WTC11 (cell line): ENCODE results near the gene PBRM1. TPM values are rescaled to one million over a fixed set of nuclear protein-coding genes. Genes with fewer than 3 reads are reported as not detected.

Source experiments
- ATAC-seq: fragments of 200-7000 bp; cut with Tn5 transposase; 2 replicates; pipeline ENCODE4 v1.10.0; 2021; ENCODE audit warnings: mild to moderate bottlenecking, moderate library complexity
- CTCF ChIA-PET: fragments of 300-600 bp; sonication (Branson Sonifier 250); formaldehyde crosslinking; loops from one replicate; lab custom pipeline; 2021; ENCODE audit warnings: antibody characterized with exemption; lab: Charles Lee
- POLR2A ChIA-PET: fragments of 350-600 bp; sonication (Branson Sonifier 250); formaldehyde crosslinking; loops from one replicate; lab custom pipeline; 2021; ENCODE audit warnings: antibody characterized with exemption; lab: Charles Lee
- DNase-seq: peaks from one replicate; pipeline ENCODE4 v3.0.0; 2021; ENCODE audit warnings: low spot score
- H3K27ac Mint-ChIP-seq: 2 replicates; pipeline ENCODE4 v1.8.0; 2021; ENCODE audit warnings: mixed read lengths
- H3K27me3 Mint-ChIP-seq: 2 replicates; pipeline ENCODE4 v1.8.0; 2021; ENCODE audit warnings: low read depth, mild to moderate bottlenecking, moderate library complexity, mixed read lengths
- H3K36me3 Mint-ChIP-seq: 2 replicates; pipeline ENCODE4 v1.8.0; 2021; ENCODE audit warnings: mixed read lengths
- H3K4me1 Mint-ChIP-seq: 2 replicates; pipeline ENCODE4 v1.8.0; 2022; ENCODE audit warnings: mixed read lengths
- H3K4me3 Mint-ChIP-seq: 2 replicates; pipeline ENCODE4 v1.8.0; 2021; ENCODE audit warnings: mild to moderate bottlenecking, moderate library complexity, mixed read lengths
- H3K9me3 Mint-ChIP-seq: 2 replicates; pipeline ENCODE4 v1.8.0; 2021; ENCODE audit warnings: mixed read lengths
- ARID4B ChIP-seq: sonication (generic); formaldehyde crosslinking; IDR thresholded peaks from 2 replicates; pipeline ENCODE4 v1.8.0; 2023; ENCODE audit warnings: missing genetic modification reagents, mild to moderate bottlenecking, borderline replicate concordance
- CTCF ChIP-seq: fragments of 200-600 bp; IDR thresholded peaks from 2 replicates; pipeline ENCODE4 v1.8.0; 2022; ENCODE audit warnings: antibody characterized with exemption
- ETV6 ChIP-seq: sonication (generic); formaldehyde crosslinking; IDR thresholded peaks from 2 replicates; pipeline ENCODE4 v1.8.1; 2022; ENCODE audit warnings: mild to moderate bottlenecking, missing genetic modification reagents
- IRF2 ChIP-seq: sonication (generic); formaldehyde crosslinking; IDR thresholded peaks from 2 replicates; pipeline ENCODE4 v1.8.0; 2022; ENCODE audit warnings: low read depth, missing genetic modification reagents, borderline replicate concordance
- MYBL2 ChIP-seq: sonication (generic); formaldehyde crosslinking; IDR thresholded peaks from 2 replicates; pipeline ENCODE4 v1.8.1; 2023; ENCODE audit warnings: mild to moderate bottlenecking, moderate library complexity, missing genetic modification reagents
- NFATC4 ChIP-seq: fragments of 250-450 bp; sonication (Bioruptor Pico); IDR thresholded peaks from 2 replicates; pipeline ENCODE4 v1.9.0; 2021; ENCODE audit warnings: mild to moderate bottlenecking
- NFE2L1 ChIP-seq: sonication (generic); formaldehyde crosslinking; IDR thresholded peaks from 2 replicates; pipeline ENCODE4 v1.8.1; 2023; ENCODE audit warnings: missing genetic modification reagents
- NFYB ChIP-seq: sonication (generic); formaldehyde crosslinking; conservative IDR thresholded peaks from 2 replicates; pipeline ENCODE4 v1.8.0; 2022; ENCODE audit warnings: low read depth, missing genetic modification reagents
- NR1H2 ChIP-seq: sonication (generic); formaldehyde crosslinking; IDR thresholded peaks from 2 replicates; pipeline ENCODE4 v1.9.0; 2021; ENCODE audit warnings: mild to moderate bottlenecking, moderate library complexity, missing genetic modification reagents
- NR2C2 ChIP-seq: sonication (generic); formaldehyde crosslinking; IDR thresholded peaks from 2 replicates; pipeline ENCODE4 v1.8.0; 2022; ENCODE audit warnings: mild to moderate bottlenecking, missing genetic modification reagents
- NR3C1 ChIP-seq: sonication (generic); formaldehyde crosslinking; conservative IDR thresholded peaks from 2 replicates; pipeline ENCODE4 v1.8.1; 2023; ENCODE audit warnings: low read depth, mild to moderate bottlenecking, missing genetic modification reagents
- RELA ChIP-seq: sonication (generic); formaldehyde crosslinking; IDR thresholded peaks from 2 replicates; pipeline ENCODE4 v1.8.1; 2022; ENCODE audit warnings: missing genetic modification reagents, mild to moderate bottlenecking, borderline replicate concordance
- SMAD4 ChIP-seq: sonication (generic); formaldehyde crosslinking; IDR thresholded peaks from 2 replicates; pipeline ENCODE4 v1.8.0; 2022; ENCODE audit warnings: mild to moderate bottlenecking, missing genetic modification reagents
- STAT6 ChIP-seq: sonication (generic); formaldehyde crosslinking; conservative IDR thresholded peaks from 2 replicates; pipeline ENCODE4 v1.8.1; 2023; ENCODE audit warnings: mild to moderate bottlenecking, low read depth, missing genetic modification reagents, moderate library complexity
- TEAD1 ChIP-seq: sonication (generic); formaldehyde crosslinking; IDR thresholded peaks from 2 replicates; pipeline ENCODE4 v1.8.0; 2022; ENCODE audit warnings: mild to moderate bottlenecking, missing genetic modification reagents
- USF2 ChIP-seq: sonication (generic); formaldehyde crosslinking; IDR thresholded peaks from 2 replicates; pipeline ENCODE4 v1.8.1; 2023; ENCODE audit warnings: mild to moderate bottlenecking, missing genetic modification reagents, moderate library complexity
- ZNF263 ChIP-seq: sonication (generic); formaldehyde crosslinking; IDR thresholded peaks from 2 replicates; pipeline ENCODE4 v1.8.1; 2022; ENCODE audit warnings: low read depth, mild to moderate bottlenecking, moderate library complexity, missing genetic modification reagents
- ZNF281 ChIP-seq: sonication (generic); formaldehyde crosslinking; IDR thresholded peaks from 2 replicates; pipeline ENCODE4 v1.8.0; 2023; ENCODE audit warnings: mild to moderate bottlenecking, missing genetic modification reagents
- ZNF317 ChIP-seq: sonication (generic); formaldehyde crosslinking; IDR thresholded peaks from 2 replicates; pipeline ENCODE4 v1.8.1; 2023; ENCODE audit warnings: low read depth, mild to moderate bottlenecking, moderate library complexity, missing genetic modification reagents, borderline replicate concordance
- ZNF416 ChIP-seq: fragments of 250-450 bp; sonication (Bioruptor Pico); IDR thresholded peaks from 2 replicates; pipeline ENCODE4 v1.9.0; 2021; ENCODE audit warnings: mild to moderate bottlenecking, inconsistent platforms
- total RNA-seq: library from RNA; stranded (reverse); gene quantifications from 3 replicates; pipeline ENCODE4 v1.2.3, GENCODE V29; 2021

PBRM1 gene
- total RNA-seq, 1 experiment from 2014 or later = 48.8 TPM

- TF ChIP-seq ZNF281 (no peak), TEAD1 (CRISPR knock-in tag) (no peak), STAT6 (CRISPR knock-in tag) (no peak), NFATC4 (CRISPR knock-in tag) (no peak)
- TF ChIP-seq, all 79 proteins: peak for 0
These were observed 128.4 kb downstream of the PBRM1 start (continued) for GRCh38 chr3:52557011-52557960.

- no peaks in the 10 kb centered on the region for H3K27me3 Mint-ChIP-seq
- ChIA-PET CTCF (no interaction called here), POLR2A (no interaction called here)
- H3K36me3 Mint-ChIP-seq = peaks cover 19% of the 10 kb centered on the region
- H3K4me1 Mint-ChIP-seq = peaks cover 11% of the 10 kb centered on the region
- no peak overlapping the region for H3K27ac Mint-ChIP-seq
- DNase-seq (no peak), ATAC-seq (no peak)
- TF ChIP-seq NR2C2 (CRISPR knock-in tag) (no peak), NR1H2 (CRISPR knock-in tag) (no peak), SMAD4 (no peak), ZNF263 (no peak), NR3C1 (CRISPR knock-in tag) (no peak), CTCF (no peak)
- no peaks in the 10 kb centered on the region for H3K9me3 Mint-ChIP-seq
- H3K4me3 Mint-ChIP-seq = no peak overlapping the region
These were observed 130.7 kb downstream of the PBRM1 start for GRCh38 chr3:52555056-52555455.

GRCh38 chr3:52554026-52554755 is 131.5 kb downstream of the PBRM1 start:
- peaks cover 17% of the 10 kb centered on the region for H3K36me3 Mint-ChIP-seq
- CTCF ChIA-PET = no interaction called here
- DNase-seq = no peak
- TF ChIP-seq ETV6 (CRISPR knock-in tag) = no peak
- TF ChIP-seq RELA (CRISPR knock-in tag) = no peak
- no peak for TF ChIP-seq NFYB
- TF ChIP-seq NFE2L1 = no peak
- no peak for TF ChIP-seq ZNF416 (CRISPR knock-in tag)
- no peak for TF ChIP-seq MYBL2
- no peak for TF ChIP-seq USF2
- TF ChIP-seq IRF2 (CRISPR knock-in tag) = no peak
- no peak for TF ChIP-seq ZNF317 (CRISPR knock-in tag)
- TF ChIP-seq ARID4B (CRISPR knock-in tag) = no peak

More at GRCh38 chr3:52554026-52554755, 131.5 kb downstream of the PBRM1 start:
- no peak for ATAC-seq
- POLR2A ChIA-PET = no interaction called here
- Mint-ChIP-seq H3K27ac (peak overlapping the region; percentile 84; the same call in 1 of the 2 replicates), H3K4me1 (peaks cover 11% of the 10 kb centered on the region), H3K4me3 (no peak overlapping the region), H3K27me3 (no peaks in the 10 kb centered on the region), H3K9me3 (no peaks in the 10 kb centered on the region)
